ENCODE results near the gene LAPTM4A.

DNA sequence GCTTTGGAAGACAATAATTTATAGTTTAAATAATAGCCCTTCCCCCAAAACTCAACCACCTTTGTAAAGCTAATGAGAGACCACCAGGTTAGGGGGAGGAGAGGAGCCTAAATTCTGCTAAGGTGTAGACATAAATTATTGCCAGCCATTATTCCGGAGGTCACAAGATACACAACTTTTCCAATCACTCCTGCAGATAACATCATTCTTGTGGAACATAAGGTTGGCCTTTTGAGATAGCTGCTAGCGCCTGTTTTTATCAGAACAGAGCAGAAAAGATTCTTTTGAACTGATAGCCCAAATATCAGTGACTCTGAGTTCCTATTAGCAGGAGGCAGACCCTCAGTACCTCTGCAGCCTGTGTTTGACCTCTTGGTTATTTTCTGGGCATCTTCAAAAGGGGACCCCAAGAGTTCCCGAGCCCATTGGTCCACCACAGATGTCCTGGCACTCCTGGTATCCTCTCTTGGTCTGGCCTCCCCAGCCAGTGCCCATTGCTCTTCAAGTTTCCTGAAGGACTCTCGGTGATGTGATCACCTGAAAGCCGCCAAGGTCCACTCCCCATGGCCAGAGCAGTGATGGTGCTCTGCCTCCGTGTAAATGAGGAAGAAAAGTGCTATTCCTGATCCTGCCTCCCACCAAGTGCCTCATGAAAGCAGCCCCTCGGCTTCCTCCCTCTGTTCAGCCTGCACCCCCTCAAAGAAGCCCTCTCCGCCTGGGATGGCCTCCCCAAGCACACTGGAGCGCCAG lies 38.5 kb upstream of the LAPTM4A start:
- TF ChIP-seq, protein P1, sequence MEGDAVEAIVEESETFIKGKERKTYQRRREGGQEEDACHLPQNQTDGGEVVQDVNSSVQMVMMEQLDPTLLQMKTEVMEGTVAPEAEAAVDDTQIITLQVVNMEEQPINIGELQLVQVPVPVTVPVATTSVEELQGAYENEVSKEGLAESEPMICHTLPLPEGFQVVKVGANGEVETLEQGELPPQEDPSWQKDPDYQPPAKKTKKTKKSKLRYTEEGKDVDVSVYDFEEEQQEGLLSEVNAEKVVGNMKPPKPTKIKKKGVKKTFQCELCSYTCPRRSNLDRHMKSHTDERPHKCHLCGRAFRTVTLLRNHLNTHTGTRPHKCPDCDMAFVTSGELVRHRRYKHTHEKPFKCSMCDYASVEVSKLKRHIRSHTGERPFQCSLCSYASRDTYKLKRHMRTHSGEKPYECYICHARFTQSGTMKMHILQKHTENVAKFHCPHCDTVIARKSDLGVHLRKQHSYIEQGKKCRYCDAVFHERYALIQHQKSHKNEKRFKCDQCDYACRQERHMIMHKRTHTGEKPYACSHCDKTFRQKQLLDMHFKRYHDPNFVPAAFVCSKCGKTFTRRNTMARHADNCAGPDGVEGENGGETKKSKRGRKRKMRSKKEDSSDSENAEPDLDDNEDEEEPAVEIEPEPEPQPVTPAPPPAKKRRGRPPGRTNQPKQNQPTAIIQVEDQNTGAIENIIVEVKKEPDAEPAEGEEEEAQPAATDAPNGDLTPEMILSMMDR (IDR thresholded peaks at IDR 0.05) = no peak
- no peak for TF ChIP-seq ZFX (IDR thresholded peaks at IDR 0.05; ENCODE audit: borderline replicate concordance)
